K562 (cell line): ENCODE measurements around the gene EXT2. TPM values are rescaled to one million over a fixed set of nuclear protein-coding genes. Genes with fewer than 3 reads are reported as not detected.
A peak's percentile ranks its signal among the peaks of the same experiment; 100 is the strongest.

Experiments used
- ATF7 ChIP-seq: fragments of 450-650 bp; IDR thresholded peaks from 2 replicates; pipeline ENCODE4 v1.7.1; 2014; ENCODE audit warnings: mild to moderate bottlenecking, moderate library complexity
- BCL6 ChIP-seq: fragments of 250-450 bp; sonication (Bioruptor Pico); IDR thresholded peaks from 2 replicates; pipeline ENCODE4 v1.4.0; 2020
- CBFA2T3 ChIP-seq: fragments of 450-650 bp; IDR thresholded peaks from 2 replicates; pipeline ENCODE4 v1.6.1; 2017
- EP400 ChIP-seq: fragments of 450-650 bp; IDR thresholded peaks from 2 replicates; pipeline ENCODE4 v1.6.1; 2017; ENCODE audit warnings: antibody characterized with exemption, mild to moderate bottlenecking, moderate library complexity
- FOXA3 ChIP-seq, 2 experiments: fragments of 450-650 bp in 1 of 2; sonication (generic) in 1 of 2; formaldehyde crosslinking; IDR thresholded peaks in 1 of 2; conservative IDR thresholded peaks in 1 of 2; 2 replicates each; pipeline versions ENCODE4 v1.4.0 to v1.8.0; 2020 to 2022; ENCODE audit warnings: mild to moderate bottlenecking in 2 of 2, missing genetic modification reagents in 1 of 2
- FOXJ3 ChIP-seq: sonication (generic); formaldehyde crosslinking; IDR thresholded peaks from 2 replicates; pipeline ENCODE4 v1.4.0; 2020; ENCODE audit warnings: mild to moderate bottlenecking, missing genetic modification reagents
- GTF3C2 ChIP-seq: IDR thresholded peaks from 3 replicates; pipeline ENCODE4 v1.6.1; 2011; ENCODE audit warnings: borderline replicate concordance, mild to moderate bottlenecking, moderate library complexity; ENCODE audit not compliant: insufficient read length; ENCODE audit errors: extremely low read depth
- HOMEZ ChIP-seq: fragments of 250-450 bp; sonication (Bioruptor Pico); IDR thresholded peaks from 2 replicates; pipeline ENCODE4 v1.4.0; 2020; ENCODE audit warnings: mild to moderate bottlenecking, moderate library complexity
- MAZ ChIP-seq, 2 experiments: fragments of 450-650 bp in 1 of 2; sonication (generic) in 1 of 2; formaldehyde crosslinking; IDR thresholded peaks in 1 of 2; conservative IDR thresholded peaks in 1 of 2; 2 replicates each; pipeline versions ENCODE4 v1.4.0 to v1.5.0; 2020; ENCODE audit warnings: mild to moderate bottlenecking in 1 of 2, missing genetic modification reagents in 1 of 2
- MLX ChIP-seq, 2 experiments: fragments of 450-650 bp in 1 of 2; sonication (generic) in 1 of 2; formaldehyde crosslinking; conservative IDR thresholded peaks; 2 replicates each; pipeline versions ENCODE4 v1.4.0 to v1.8.1; 2020 to 2022; ENCODE audit warnings: mild to moderate bottlenecking in 1 of 2, missing genetic modification reagents in 1 of 2
- NBN ChIP-seq: fragments of 450-650 bp; IDR thresholded peaks from 2 replicates; pipeline ENCODE4 v1.6.1; 2016; ENCODE audit warnings: low read depth, mild to moderate bottlenecking
- NCOA1 ChIP-seq: fragments of 450-650 bp; IDR thresholded peaks from 2 replicates; pipeline ENCODE4 v1.6.1; 2016; ENCODE audit warnings: low read depth
- NCOR1 ChIP-seq: fragments of 450-650 bp; IDR thresholded peaks from 2 replicates; pipeline ENCODE4 v1.6.1; 2016; ENCODE audit warnings: mild to moderate bottlenecking, moderate library complexity
- NFIC ChIP-seq: fragments of 450-650 bp; IDR thresholded peaks from 2 replicates; pipeline ENCODE4 v1.6.1; 2017; ENCODE audit warnings: mild to moderate bottlenecking, inconsistent platforms
- RBM34 ChIP-seq: fragments of 200-400 bp; formaldehyde crosslinking; IDR thresholded peaks from 2 replicates; pipeline ENCODE4 v1.6.1; 2018; ENCODE audit warnings: low read length, borderline replicate concordance; ENCODE audit not compliant: insufficient read depth
- RBM39 ChIP-seq: fragments of 200-400 bp; formaldehyde crosslinking; optimal IDR thresholded peaks from 2 replicates; pipeline ENCODE3; 2018; ENCODE audit warnings: low read depth, low read length
- SMARCB1 ChIP-seq: IDR thresholded peaks from 2 replicates; pipeline ENCODE4 v1.6.1; 2011; ENCODE audit warnings: improper control_type of control experiment, low read depth; ENCODE audit not compliant: insufficient read length
- TARDBP ChIP-seq: fragments of 450-650 bp; IDR thresholded peaks from 2 replicates; pipeline ENCODE4 v1.6.1; 2016
- XRCC5 ChIP-seq: fragments of 200-400 bp; formaldehyde crosslinking; IDR thresholded peaks from 2 replicates; pipeline ENCODE4 v1.6.1; 2017; ENCODE audit warnings: low read depth, mild to moderate bottlenecking, low read length
- ZBTB34 ChIP-seq: fragments of 250-450 bp; sonication (Bioruptor Pico); IDR thresholded peaks from 2 replicates; pipeline ENCODE4 v1.8.0; 2021; ENCODE audit warnings: mild to moderate bottlenecking, moderate library complexity
- ZNF133 ChIP-seq: fragments of 250-450 bp; sonication (Bioruptor Pico); IDR thresholded peaks from 2 replicates; pipeline ENCODE4 v1.4.0; 2020; ENCODE audit warnings: mild to moderate bottlenecking
- ZNF431 ChIP-seq: sonication (generic); formaldehyde crosslinking; IDR thresholded peaks from 2 replicates; pipeline ENCODE4 v1.8.0; 2022; ENCODE audit warnings: mild to moderate bottlenecking, missing genetic modification reagents
- ZNF589 ChIP-seq: fragments of 200-800 bp; sonication (Bioruptor generic); IDR thresholded peaks from 2 replicates; pipeline ENCODE4 v1.6.1; 2016; ENCODE audit warnings: low read depth, missing genetic modification characterization, missing compliant biosample characterization
- ZNF766 ChIP-seq: fragments of 200-800 bp; sonication (Bioruptor generic); conservative IDR thresholded peaks from 2 replicates; pipeline ENCODE4 v1.6.1; 2016; ENCODE audit warnings: missing genetic modification characterization, missing compliant biosample characterization
- polyA plus RNA-seq, 8 experiments: library from polyadenylated mRNA; depleted of rRNA in 4 of 8; stranded (reverse) in 5 of 8; unstranded in 3 of 8; fragments of >200 nt; fragmentation: Nextera tagmentation in 2 of 8; fragmentation: Illumina TruSeq in 1 of 8; extraction: Ambion mirVana in 2 of 8; extraction: Trizol in 1 of 8; gene quantifications; 2 replicates each; pipeline versions ENCODE4 v1.2.1 to v1.2.3, GENCODE V29; 2011 to 2014; ENCODE audit warnings: inconsistent platforms in 1 of 8, missing spikeins in 1 of 8
- total RNA-seq, 7 experiments: library from RNA; depleted of rRNA in 6 of 7; stranded (reverse); fragments of >200 nt in 6 of 7; fragmentation: Illumina TruSeq in 2 of 7; extraction: Trizol in 2 of 7; gene quantifications; 2 replicates each; pipeline versions ENCODE4 v1.2.1 to v1.2.3, GENCODE V29; 2011 to 2021; ENCODE audit warnings: low replicate concordance in 1 of 7

Gene EXT2
- total and polyA plus RNA-seq, 9 of the 15 experiments (the other 6 are each of a cell fraction or from before 2014, with no cell fraction given), result 7.5 to 52.1 (median 38.1) TPM

GRCh38 chr11:44286268-44286880 is 190.9 kb downstream of the EXT2 start (continued):
- TF ChIP-seq ZNF766 (CRISPR knock-in tag), result 0 out of 2 replicates have a peak, but pooled peaks have one; percentile 66
- TF ChIP-seq XRCC5, result no peak
- no peak for TF ChIP-seq ZNF431
- TF ChIP-seq NCOR1, result no peak
- TF ChIP-seq RBM39, result no peak
- no peak for TF ChIP-seq FOXJ3 (CRISPR knock-in tag)
- TF ChIP-seq ZNF133 (CRISPR knock-in tag), result no peak
- no peak for TF ChIP-seq ATF7
- TF ChIP-seq BCL6 (CRISPR knock-in tag), result no peak
- no peak for TF ChIP-seq EP400
- TF ChIP-seq TARDBP, result no peak
- no peak for TF ChIP-seq NFIC
- TF ChIP-seq FOXA3 (CRISPR knock-in tag; conservative IDR thresholded peaks at IDR 0.05 in 1 of 2, IDR thresholded peaks at IDR 0.05 in 1 of 2), result no peak
- no peak for TF ChIP-seq GTF3C2
- TF ChIP-seq NBN, result no peak
- TF ChIP-seq RBM34, result no peak
- no peak for TF ChIP-seq SMARCB1
- TF ChIP-seq HOMEZ (CRISPR knock-in tag), result no peak
- peak in 1 of 2 experiments; percentile 54; a peak in 2 of 4 replicates for TF ChIP-seq MAZ (CRISPR knock-in tag; conservative IDR thresholded peaks at IDR 0.05 in 1 of 2, IDR thresholded peaks at IDR 0.05 in 1 of 2)
- no peak for TF ChIP-seq ZBTB34 (CRISPR knock-in tag)
- peak; percentile 32; the same call in 1 of the 2 replicates for TF ChIP-seq CBFA2T3
- TF ChIP-seq MLX (CRISPR knock-in tag; conservative IDR thresholded peaks at IDR 0.05), result no peak
- TF ChIP-seq ZNF589 (CRISPR knock-in tag), result no peak
- no peak for TF ChIP-seq NCOA1
